Stimulated activated CD4-positive, alpha-beta T cell treated with anti-CD3 and anti-CD28 coated beads, Interleukin-2, amount 100 ng/mL, for 24 hours (primary cell): ENCODE data around the gene PTPRN2.
"Not testable (repeated sequence)": the region's sequence is repeated elsewhere in the genome, so short reads cannot be mapped to it uniquely, and the experiment has no call there.

Experiments used
- DNase-seq, 2 donors: peaks; one replicate each; pipeline ENCODE4 v3.0.0-alpha.2; 2020

PTPRN2 gene

GRCh38 chr7:157744786-157745601, 842.6 kb downstream of the PTPRN2 start:
- DNase-seq: no peak

- no peak for DNase-seq
Observed at GRCh38 chr7:157743781-157744525, 843.7 kb downstream of the PTPRN2 start.

DNA sequence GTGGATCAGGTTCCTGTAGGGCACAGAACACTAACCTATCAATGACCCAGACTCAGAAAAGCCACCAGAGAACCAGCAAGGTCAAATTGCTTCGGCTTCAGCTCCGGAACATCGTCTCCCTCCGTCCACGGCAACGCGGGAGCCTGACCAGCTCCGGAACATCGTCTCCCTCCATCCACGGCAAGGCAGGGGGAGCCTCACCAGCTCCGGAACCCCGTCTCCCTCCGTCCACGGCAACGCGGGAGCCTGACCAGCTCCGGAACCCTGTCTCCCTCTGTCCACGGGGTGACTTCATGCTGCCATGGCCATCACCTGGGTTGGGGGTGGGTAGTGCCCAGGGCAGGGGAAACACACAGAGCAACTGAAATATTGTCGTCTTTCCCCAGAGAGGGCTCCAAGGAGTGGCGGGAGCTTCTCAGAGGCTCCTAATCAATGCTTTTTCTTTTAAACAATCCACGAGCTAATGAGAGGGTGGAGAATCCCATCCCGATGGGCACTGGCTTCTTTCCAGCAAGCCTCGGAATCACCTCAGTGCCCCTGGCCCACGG, 847.3 kb downstream of the PTPRN2 start:
- no peak for DNase-seq

DNA sequence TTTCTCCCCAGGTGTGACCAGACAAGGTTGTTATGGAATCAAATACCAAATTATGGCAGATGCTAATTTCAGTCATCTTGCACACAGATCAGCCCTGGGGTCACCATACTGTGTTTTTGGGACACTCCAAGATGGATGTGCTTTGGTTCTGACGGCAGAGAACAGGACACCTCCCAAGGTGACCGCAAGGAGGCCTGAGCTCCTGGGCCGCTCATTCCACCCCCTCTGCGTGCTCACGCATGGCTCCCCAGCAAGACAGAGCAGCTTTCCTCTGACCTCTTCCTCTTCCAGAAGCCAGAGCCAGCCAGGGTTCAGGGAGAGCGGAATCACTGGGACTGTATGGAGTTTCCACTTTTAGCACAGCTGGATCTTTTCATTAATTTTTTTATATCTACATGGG, 848.0 kb downstream of the PTPRN2 start:
- DNase-seq: no peak

DNA sequence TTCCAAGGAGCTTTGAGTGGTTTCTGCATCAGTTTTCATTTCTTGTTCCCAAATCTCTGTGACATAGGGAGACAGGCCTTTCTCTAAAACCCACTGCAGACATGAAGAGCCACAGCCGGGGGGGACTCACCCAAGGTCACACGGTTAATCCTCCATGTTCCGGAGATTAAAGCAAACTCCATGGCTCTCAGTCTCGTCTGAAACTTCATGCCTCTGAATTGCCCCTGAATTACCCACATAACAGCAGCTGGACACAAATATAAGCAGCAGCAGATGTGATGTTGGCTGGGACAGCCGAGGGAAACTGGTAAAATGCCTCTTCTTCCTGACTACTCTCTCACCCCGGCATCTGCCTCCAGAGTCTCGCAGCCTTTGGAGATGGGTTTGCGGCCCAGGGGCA, 848.6 kb downstream of the PTPRN2 start:
- no peak for DNase-seq

DNA sequence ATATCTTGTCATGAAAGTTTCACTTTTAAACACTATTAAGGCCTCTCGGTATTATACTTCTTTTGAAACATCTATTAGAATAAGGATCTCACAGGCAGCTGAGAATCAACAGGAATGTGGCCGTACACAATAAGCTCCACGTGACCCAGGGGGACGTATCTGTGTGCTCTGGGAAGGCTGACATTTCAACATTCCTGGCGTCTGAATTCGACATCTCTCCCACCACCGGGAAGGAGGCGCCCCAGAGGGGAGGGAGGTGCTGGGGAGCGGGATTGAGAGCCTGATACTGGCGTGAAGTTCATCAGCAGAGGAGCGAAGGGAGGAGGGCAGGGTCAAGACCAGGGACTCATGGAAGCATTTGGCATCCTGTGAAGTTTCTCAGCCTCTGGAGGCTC, 849.6 kb downstream of the PTPRN2 start:
- no peak for DNase-seq

- no peak for DNase-seq
Observed at GRCh38 chr7:157737151-157738065, 850.2 kb downstream of the PTPRN2 start.

DNA sequence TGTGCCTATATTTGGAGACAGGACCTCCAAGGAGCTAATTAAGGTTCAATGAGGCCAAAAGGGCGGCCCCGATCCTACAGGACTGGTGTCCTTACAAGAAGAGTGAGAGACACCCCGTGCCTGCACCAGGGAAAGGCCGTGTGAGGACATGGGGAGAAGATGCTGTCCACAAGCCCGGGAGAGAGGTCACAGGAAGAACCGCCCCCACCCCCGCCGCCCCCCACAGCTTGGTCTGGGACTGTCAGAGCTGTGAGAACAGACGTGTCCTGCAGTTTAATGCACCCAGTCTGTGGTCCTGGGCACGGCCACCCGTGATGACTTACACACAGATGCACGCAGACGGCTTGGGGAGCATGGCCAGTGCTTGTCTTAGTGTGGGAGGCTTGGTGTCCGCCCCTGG, 851.3 kb downstream of the PTPRN2 start:
- no peak for DNase-seq

GRCh38 chr7:157735826-157736225, 851.8 kb downstream of the PTPRN2 start:
- DNase-seq: no peak

- DNase-seq: no peak
Observed at GRCh38 chr7:157734676-157735640, 852.7 kb downstream of the PTPRN2 start.

GRCh38 chr7:157733760-157734395, 853.7 kb downstream of the PTPRN2 start:
- not testable (repeated sequence) for DNase-seq

DNA sequence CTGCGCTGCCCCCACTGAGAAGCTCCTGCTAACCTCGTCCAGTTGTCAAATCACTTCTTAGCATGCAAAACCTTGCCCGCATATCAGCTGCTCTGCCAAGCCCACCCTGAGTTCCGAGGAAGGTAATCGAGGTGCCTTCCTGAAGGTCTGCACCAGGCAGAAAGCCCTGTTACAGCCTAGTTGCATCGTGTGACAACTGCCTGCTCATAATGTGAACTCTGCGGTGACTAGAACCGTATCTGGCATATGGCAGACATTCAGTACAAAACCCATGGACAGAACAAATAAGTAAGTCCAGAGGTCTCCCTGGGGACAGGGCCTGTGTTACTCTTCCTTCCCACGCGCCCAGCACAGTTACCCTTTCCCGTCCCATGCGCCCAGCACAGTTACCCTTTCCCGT, 856.5 kb downstream of the PTPRN2 start:
- no peak for DNase-seq

DNA sequence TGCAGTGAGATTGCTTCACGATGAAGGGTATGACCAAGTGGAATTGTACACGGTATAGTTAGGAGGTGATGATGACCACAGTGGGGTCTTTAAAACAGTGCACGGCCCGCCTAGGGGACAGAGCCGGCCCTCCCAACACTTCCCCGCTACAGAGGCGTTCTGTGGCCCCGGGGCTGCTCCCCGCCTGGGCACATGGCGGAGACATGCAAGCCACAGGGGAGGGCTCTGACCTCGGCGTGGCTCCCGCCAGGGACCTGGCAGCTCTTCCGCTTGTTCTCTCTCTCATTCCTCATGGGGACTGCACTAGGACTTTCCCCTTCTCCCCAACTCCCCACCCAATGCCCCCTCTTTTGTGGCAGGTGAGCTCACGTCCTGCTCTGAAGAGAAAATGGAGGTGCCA, 857.0 kb downstream of the PTPRN2 start:
- DNase-seq: no peak

- no peak for DNase-seq
Observed at GRCh38 chr7:157729566-157729965, 858.1 kb downstream of the PTPRN2 start.

DNA sequence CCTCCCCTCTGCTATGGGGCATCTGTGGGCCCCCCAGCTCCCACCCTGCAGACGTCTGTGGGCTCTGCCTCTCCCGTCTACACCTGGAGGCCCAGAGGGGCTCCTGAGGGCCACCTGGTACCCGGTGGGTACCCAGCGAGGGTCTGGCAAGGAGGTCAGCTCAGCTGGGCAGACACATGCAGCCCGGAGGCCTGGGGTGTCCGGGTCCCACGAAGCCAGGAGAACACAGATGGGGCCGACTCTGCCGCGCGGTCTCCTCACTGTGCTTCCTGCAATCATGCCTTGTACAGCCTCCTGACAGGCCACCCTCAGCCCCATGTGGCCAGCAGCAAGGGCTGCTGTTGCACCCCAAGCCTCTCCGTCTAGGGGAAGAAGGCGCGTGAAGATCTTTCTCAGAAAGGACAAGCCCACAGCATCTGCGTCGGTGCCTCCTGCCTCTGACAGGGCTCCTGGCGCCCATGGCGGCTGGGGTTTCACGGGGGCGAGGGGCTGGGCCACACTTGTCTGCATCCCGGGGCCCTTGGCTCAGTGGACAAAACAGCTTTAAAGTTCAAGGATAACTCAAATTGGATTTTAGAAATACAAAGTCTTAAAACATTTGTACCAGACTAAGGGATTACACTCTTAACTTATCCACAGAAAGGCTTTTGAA, 859.5 kb downstream of the PTPRN2 start:
- no peak for DNase-seq

DNA sequence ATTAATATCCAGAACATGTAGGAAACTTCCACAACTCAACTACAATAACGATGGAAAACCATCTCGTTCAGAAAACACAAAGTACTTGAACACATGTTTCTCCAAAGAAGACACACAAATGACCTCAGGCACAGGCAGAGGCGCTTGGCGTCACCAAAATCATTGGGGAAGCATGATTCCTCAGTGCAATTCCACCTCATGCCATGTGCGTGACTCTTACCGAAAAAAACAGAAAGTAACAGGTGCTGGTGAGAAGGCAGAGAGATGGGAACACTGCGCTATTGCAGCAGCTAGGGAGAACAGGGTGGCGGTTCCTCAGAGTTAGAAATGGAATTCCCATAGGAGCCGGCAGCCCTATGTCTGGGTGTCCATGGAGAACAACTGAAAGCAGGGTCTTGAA, 860.9 kb downstream of the PTPRN2 start:
- DNase-seq: no peak

DNA sequence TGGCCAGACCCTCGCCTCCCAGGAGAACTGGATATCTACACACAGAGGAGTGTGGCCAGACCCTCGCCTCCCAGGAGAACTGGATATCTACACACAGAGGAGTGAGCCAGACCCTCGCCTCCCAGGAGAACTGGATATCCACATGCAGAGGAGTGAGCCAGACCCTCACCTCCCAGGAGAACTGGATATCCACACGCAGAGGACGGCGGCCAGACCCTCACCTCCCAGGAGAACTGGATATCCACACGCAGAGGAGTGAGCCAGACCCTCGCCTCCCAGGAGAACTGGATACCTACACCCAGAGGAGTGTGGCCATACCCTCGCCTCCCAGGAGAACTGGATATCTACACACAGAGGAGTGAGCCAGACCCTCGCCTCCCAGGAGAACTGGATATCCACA, 862.3 kb downstream of the PTPRN2 start:
- not testable (repeated sequence) for DNase-seq

- DNase-seq: no peak
Observed at GRCh38 chr7:157723205-157723604, 864.4 kb downstream of the PTPRN2 start.

- DNase-seq: no peak
Observed at GRCh38 chr7:157722137-157723060, 865.2 kb downstream of the PTPRN2 start.
